Activated T-helper 1 cell treated with anti-CD3 and anti-CD28 coated beads, Interleukin-12 subunit alpha, Interleukin-12 subunit beta, Interleukin-2, Interleukin-4 antibody, amounts not matched to agents 30 ng/mL and 10 ng/mL and 1 ng/mL, durations not matched to agents 14 hours and 24 hours and 36 hours (primary cell): Measurements from ENCODE around the gene FAM118A. TPM values are rescaled to one million over a fixed set of nuclear protein-coding genes. Genes with fewer than 3 reads are reported as not detected.
"Not testable (repeated sequence)": the region's sequence is repeated elsewhere in the genome, so short reads cannot be mapped to it uniquely, and the experiment has no call there.

Experiments used
- DNase-seq: peaks from one replicate; pipeline ENCODE4 v3.0.0; 2021; ENCODE audit warnings: low spot score
- H3K27ac Mint-ChIP-seq: one replicate; pipeline ENCODE4 v1.8.0; 2021; ENCODE audit warnings: mild to moderate bottlenecking, mixed read lengths
- H3K27me3 Mint-ChIP-seq: one replicate; pipeline ENCODE4 v1.8.0; 2022; ENCODE audit warnings: mild to moderate bottlenecking, moderate library complexity, mixed read lengths; ENCODE audit not compliant: insufficient read depth
- H3K36me3 Mint-ChIP-seq: one replicate; pipeline ENCODE4 v1.8.0; 2021; ENCODE audit warnings: low read depth, mixed read lengths
- H3K4me1 Mint-ChIP-seq: one replicate; pipeline ENCODE4 v1.8.0; 2021; ENCODE audit warnings: low read depth, mixed read lengths
- H3K4me3 Mint-ChIP-seq: one replicate; pipeline ENCODE4 v1.8.0; 2021; ENCODE audit warnings: mild to moderate bottlenecking, moderate library complexity, mixed read lengths
- H3K9me3 Mint-ChIP-seq: one replicate; pipeline ENCODE4 v1.8.0; 2021; ENCODE audit warnings: mixed read lengths
- intact Hi-C: fragments of 100-400 bp; cut with micrococcal nuclease; formaldehyde crosslinking; loops from one replicate; pipeline ENCODE4 v1.15.1; 2024
- total RNA-seq: library from RNA; stranded (reverse); gene quantifications from 2 replicates; pipeline ENCODE4 v1.2.3, GENCODE V29; 2022

The FAM118A gene
- total RNA-seq: 30.7 and 38.6 TPM in 2 replicates

DNA sequence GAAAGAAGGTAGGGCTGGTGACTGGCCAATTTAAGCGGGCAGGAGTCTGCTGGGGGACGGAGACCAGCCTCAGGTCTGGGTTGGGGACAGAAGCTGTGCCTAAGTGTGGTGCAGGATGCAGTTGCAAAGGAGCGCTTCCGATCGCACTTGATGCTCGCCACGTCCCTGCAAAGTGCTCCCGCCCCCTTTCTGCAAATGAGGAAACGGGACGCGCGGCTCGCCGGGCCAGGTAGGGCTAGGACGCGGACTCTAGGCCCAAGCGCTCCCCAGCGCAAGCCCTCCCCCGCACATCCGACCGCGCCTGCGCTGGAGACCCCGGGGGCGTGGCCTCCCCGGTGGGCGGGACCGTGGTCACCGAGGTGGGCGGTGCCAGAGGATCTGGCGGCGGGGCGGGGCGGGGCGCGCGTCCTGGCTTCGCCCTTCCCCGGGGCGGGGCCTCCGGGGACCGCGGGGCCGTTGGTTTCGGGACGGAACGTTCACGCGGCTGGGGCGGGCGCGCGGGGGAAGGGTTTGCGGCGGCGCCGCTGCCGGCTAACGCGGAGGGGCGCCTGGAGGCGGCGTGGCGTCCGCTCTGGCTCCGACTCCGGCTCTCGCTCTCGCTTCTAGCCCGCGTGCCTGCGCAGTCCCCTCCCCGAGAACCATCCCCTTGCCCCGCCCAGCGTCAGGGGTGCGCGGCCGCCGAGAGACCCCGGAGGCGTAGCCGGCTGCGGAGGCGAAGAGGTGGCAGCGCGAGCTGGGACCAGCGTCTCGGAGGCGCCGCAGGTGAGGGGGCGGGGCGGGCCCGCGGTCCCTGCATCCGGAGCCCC lies at the start of gene FAM118A:
Gene FAM118A, plus strand, starts transcription at position 513 of the 806 bp plus-strand sequence. CDS start 12,446 bp downstream, outside the sequence.
- Mint-ChIP-seq H3K4me3 (peak within 1 kb of the TSS; percentile 92), H3K27me3 (no peaks in the 10 kb centered on the region), H3K27ac (peak within 1 kb of the TSS; percentile 93), H3K36me3 (peaks cover 17% of the 10 kb centered on the region), H3K9me3 (no peaks in the 10 kb centered on the region), H3K4me1 (peaks cover 43% of the 10 kb centered on the region)
- peak; percentile 97 for DNase-seq
- intact Hi-C loops: loop anchor here (1.0 to 2.0 kb wide), 3 partner anchors 9 to 69 kb away; partner anchors contain the start of gene KIAA0930

DNA sequence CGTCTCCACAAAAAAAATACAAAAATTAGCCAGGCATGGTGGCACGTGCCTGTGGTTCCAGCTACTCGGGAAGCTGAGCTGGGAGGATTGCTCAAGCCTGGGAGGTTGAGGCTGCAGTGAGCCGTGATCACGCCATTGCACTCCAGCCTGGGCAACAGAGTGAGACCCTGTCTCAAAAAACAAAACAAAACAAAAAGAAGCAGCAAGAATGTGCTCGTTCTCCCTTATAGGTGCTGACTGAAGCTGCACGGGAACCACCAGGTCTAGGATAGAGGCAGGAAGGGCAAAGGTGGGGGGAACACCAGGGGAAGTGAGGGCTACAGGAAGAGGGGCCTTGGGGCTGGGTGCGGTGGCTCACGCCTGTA lies 49.4 kb upstream of the FAM118A start:
- not testable (repeated sequence) for H3K27ac Mint-ChIP-seq

DNA sequence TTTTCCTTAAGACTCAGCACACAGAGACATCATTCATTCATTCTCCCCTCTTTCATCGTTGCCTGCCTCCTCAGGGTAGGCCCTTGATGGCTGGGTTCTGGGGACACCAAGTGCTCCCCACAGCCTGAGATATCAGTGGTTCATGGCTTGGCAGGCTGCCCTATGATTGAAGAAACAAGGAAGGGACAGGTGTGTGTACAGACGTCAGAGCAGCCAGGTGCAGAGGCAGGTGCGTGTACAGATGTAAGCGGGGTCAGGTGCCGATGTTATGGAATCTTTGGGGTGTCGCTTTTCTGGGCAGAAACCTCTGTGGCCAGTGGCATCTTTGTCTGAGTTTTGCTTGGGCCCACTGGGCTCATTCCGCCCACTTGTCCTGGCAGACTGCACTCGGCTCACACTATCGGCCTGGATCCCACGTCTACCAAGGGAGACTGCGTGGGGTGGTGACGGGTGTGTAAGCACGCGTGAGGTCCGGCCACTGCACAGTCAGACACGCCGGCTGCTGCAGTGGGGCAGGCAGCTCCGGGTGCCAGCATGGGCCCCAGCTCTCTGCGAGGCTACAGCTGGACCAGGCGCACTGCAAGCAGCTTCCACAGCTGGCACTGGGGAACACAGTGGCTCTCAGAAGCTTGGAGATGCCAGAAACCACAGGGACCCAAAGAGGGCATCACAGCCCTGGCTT lies 48.2 kb upstream of the FAM118A start:
- Mint-ChIP-seq H3K9me3 (no peaks in the 10 kb centered on the region), H3K4me1 (no peaks in the 10 kb centered on the region), H3K27ac (no peak overlapping the region), H3K36me3 (no peaks in the 10 kb centered on the region), H3K27me3 (peaks cover 36% of the 10 kb centered on the region), H3K4me3 (no peak overlapping the region)
- DNase-seq: no peak
- intact Hi-C loops: no loop called here

More for the DNA sequence above, 49.4 kb upstream of the FAM118A start:
- H3K4me1 Mint-ChIP-seq, H3K4me3 Mint-ChIP-seq, intact Hi-C loops, DNase-seq, H3K9me3 Mint-ChIP-seq, H3K36me3 Mint-ChIP-seq: not testable (repeated sequence)
- peaks cover 26% of the 10 kb centered on the region for H3K27me3 Mint-ChIP-seq

DNA sequence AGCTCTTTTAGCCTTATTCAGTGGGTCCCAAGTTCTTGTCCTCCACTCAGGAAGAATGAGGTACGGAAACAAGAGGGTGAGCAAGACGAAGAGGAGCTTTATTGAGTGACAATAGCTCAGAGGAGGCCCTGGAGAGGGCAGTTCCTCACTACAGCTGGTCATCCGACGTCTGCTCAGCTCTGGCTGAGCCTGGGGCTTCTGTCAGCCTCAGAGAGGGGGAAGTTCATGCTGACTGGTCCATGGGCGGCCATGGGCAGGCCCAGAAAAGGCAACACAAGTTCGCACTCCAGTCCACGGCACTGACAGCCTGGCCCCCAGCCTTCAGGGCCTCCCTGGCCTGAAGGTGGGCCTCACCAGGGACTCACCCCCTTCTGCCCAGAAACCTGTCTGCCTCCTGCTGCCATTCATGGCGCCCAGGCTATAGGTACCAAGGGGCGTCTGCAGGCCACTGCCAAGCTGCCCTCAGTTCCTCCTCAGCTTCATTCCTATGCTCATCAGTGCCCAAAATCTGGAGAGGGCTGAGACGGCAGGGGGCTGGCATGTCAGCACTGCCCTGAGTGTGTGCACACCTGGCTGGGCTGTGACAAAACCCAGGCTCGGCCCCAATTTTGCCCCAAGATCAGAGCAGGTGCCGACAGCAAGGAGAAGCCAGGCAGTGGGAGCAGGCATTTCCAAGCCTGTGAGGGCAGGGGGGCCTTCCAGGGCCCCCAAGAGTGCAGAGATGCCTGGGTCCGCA lies 47.4 kb upstream of the FAM118A start:
- no peak for DNase-seq
- intact Hi-C loops: no loop called here
- Mint-ChIP-seq H3K27ac (no peak overlapping the region), H3K36me3 (no peaks in the 10 kb centered on the region), H3K4me3 (no peak overlapping the region), H3K9me3 (no peaks in the 10 kb centered on the region), H3K4me1 (no peaks in the 10 kb centered on the region), H3K27me3 (peaks cover 36% of the 10 kb centered on the region)

DNA sequence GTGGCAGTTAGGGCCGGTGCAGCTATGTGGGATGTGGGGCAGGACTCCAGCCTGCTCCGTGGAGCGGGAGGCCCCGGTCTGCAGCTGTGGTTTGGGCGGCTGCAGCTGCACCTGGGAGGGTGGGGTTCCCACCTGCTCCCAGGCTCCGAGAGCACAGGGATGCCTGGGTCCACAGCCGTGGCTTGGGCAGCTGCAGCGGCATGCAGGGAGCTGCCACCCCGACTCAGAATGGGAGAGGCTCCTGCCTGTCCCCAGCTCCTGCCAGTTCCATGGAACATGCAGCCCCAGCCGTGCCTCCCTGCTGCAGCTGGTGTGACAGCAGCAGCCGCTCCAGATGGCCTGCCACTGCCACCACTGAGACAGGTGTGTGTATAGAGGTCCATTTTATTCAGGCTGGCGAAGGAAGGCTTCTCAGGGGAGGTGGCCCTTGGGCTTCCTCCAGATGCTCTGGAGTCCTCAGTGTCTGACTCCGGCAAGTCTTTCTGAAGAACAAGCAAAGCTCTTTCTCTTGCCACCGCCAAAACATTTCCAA lies 46.7 kb upstream of the FAM118A start:
- DNase-seq: no peak
- Mint-ChIP-seq H3K27me3 (peaks cover 36% of the 10 kb centered on the region), H3K36me3 (no peaks in the 10 kb centered on the region), H3K4me3 (no peak overlapping the region), H3K27ac (no peak overlapping the region), H3K9me3 (no peaks in the 10 kb centered on the region), H3K4me1 (no peaks in the 10 kb centered on the region)
- intact Hi-C loops: no loop called here

DNA sequence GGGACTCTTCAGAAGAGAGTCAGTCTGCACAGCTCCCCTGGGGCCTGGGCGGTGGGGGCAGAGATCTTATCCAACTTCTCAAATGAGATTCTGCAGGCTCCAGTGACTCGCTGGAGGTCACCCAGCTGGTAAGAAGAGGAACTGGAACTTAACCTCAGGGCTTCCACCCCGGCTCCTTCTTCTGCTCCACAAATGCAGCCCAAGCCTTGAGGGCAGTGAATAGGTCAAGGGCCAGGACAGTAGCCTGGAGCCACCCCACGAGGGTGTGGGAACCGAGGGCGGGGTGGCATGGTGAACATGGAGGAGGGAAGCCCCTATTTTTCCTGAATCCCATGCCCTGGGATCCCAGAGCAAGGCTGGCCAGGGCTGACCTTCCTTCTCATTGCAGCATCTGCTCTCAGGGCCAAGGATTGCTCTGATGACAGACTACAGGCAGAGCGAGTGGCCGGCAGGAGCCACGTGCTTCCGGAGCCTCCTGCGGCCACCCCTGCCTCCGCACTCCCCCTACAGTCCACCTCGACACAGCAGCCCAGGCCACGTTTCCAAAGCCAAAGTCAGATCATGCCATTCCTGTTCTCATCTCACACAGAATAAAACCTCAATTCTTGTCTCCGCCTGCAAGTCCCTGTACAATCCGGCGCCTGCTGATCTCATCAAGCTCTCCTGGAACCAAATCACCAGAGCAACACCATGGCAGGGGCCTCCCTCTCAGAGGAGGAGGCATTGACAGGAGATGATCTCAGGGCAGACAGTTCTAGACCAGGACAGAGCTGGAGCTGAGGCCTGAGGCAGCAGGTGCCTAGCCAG lies 46.1 kb upstream of the FAM118A start:
- H3K9me3 Mint-ChIP-seq: no peaks in the 10 kb centered on the region
- DNase-seq: no peak
- H3K4me3 Mint-ChIP-seq: no peak overlapping the region
- no peak overlapping the region for H3K27ac Mint-ChIP-seq
- H3K4me1 Mint-ChIP-seq: no peaks in the 10 kb centered on the region
- H3K36me3 Mint-ChIP-seq: no peaks in the 10 kb centered on the region
- intact Hi-C loops: no loop called here
- peaks cover 38% of the 10 kb centered on the region for H3K27me3 Mint-ChIP-seq

DNA sequence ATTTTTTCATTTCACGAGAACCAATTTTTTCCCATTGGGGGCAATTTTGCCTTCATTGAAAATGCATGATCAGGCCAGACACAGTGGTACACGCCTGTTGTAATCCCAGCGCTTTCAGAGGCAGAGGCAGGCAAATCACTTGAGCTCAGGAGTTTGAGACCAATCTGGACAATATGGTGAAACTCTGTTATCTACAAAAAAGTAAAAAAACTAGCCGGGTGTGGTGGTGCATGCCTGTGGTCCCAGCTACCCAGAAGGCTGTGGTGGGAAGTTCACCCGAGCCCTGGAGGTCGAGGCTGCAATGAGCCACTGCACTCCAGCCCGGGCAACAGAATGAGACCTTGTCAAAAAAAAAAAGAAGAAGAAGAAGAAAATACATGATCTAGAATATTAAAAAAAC lies 44.2 kb upstream of the FAM118A start:
- peaks cover 45% of the 10 kb centered on the region for H3K27me3 Mint-ChIP-seq
- intact Hi-C loops: no loop called here
- no peaks in the 10 kb centered on the region for H3K36me3 Mint-ChIP-seq
- peaks cover 12% of the 10 kb centered on the region for H3K4me1 Mint-ChIP-seq
- H3K9me3 Mint-ChIP-seq: no peaks in the 10 kb centered on the region
- DNase-seq: no peak
- no peak overlapping the region for H3K4me3 Mint-ChIP-seq
- H3K27ac Mint-ChIP-seq: no peak overlapping the region

DNA sequence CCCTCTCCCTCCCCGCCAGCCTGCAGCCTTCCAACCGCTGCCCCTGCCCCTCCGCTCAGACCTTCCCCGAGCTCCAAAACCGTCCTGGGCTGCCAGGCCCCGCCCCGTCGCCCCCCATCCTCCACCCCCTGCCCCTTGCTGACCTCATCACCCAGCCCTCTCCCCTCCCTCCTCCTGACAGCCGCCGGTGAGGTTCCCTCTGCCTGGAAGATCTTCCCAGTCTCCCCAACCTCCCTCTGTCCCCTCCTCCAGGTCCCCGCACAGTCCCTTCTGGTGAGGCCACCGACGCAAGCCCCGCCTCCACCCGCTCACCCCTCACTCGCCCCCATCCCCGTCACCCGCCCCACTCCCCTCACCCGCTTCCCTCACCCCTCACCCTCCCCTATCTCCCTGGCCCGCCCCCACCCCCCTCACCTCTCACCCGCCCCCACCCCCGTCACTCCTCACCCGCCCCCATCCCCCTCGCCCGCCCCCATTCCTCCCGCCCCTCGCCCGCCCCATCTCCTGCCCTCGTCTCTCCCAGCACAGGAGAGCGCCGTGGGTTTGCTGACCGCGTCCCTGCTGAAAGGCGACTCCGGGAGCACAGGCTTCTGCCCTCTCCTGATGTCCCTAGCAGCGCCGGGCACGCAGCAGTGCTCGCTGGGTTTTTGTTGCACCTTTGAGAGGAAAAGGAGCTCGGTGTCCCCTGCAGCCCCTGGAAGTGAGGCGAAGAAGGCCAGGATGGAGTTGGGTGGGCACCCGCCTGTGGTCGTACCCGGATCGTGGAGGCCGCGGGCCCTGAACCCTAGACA lies 41.4 kb upstream of the FAM118A start:
- Mint-ChIP-seq H3K36me3 (no peaks in the 10 kb centered on the region), H3K27ac (peak overlapping the region; percentile 82), H3K4me1 (peaks cover 12% of the 10 kb centered on the region), H3K27me3 (peaks cover 40% of the 10 kb centered on the region), H3K4me3 (peak overlapping the region; percentile 77), H3K9me3 (no peaks in the 10 kb centered on the region)
- no peak for DNase-seq
- intact Hi-C loops: loop anchor here (2.0 kb wide), 6 partner anchors 28 to 284 kb away; partner anchors contain the start of genes FAM118A, KIAA0930, RIBC2 and SMC1B

DNA sequence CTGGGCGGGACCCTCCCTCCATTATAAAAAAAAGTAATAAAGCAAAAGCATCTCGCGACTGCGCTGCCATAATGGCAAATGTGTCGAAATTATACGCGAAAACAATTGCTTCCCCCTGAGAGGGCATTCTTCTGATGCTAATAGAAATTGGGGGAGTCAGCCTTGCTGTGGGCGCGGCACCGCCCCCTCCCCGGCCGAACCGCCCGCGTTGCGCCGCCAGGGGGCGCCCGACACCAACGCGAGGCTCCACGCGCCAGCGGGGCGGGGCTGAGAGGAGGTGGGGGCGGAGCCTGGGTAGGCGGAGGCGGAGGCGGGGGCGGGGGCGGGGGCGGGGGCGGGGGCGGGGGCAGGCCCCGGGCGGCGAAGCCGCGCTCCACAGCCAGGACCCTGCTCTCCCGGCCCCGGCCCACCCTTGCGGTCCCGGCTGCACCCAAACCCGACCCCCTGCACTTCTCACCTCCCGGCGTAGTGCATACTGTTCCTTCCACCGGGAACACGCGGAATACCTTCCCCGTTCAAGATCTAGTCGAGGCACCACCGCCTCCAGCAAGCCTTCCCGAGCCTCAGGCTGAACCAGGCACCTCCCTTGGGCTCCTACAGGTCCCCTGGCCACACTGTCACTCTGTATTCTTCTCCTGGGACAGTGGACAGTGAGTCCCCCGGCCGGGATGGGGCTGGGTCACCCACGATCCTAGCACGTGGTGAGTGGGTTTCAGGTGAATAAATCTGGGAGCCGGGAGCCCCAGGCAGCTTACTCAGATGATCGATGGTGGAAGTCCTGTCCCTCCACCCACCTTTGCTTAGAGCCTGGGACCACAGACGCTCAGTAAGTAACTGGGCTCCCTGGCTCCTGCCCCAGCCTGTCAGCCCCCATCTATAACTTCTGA lies 40.5 kb upstream of the FAM118A start:
- H3K27ac Mint-ChIP-seq: peak overlapping the region; percentile 91
- H3K27me3 Mint-ChIP-seq: peaks cover 35% of the 10 kb centered on the region
- H3K9me3 Mint-ChIP-seq: no peaks in the 10 kb centered on the region
- intact Hi-C loops: loop anchor here (1.0 to 2.0 kb wide), 7 partner anchors 28 to 284 kb away; partner anchors contain the start of genes FAM118A, KIAA0930, RIBC2 and SMC1B
- H3K4me1 Mint-ChIP-seq: peaks cover 12% of the 10 kb centered on the region
- H3K36me3 Mint-ChIP-seq: no peaks in the 10 kb centered on the region
- H3K4me3 Mint-ChIP-seq: peak overlapping the region; percentile 77
- DNase-seq: peak; percentile 85

DNA sequence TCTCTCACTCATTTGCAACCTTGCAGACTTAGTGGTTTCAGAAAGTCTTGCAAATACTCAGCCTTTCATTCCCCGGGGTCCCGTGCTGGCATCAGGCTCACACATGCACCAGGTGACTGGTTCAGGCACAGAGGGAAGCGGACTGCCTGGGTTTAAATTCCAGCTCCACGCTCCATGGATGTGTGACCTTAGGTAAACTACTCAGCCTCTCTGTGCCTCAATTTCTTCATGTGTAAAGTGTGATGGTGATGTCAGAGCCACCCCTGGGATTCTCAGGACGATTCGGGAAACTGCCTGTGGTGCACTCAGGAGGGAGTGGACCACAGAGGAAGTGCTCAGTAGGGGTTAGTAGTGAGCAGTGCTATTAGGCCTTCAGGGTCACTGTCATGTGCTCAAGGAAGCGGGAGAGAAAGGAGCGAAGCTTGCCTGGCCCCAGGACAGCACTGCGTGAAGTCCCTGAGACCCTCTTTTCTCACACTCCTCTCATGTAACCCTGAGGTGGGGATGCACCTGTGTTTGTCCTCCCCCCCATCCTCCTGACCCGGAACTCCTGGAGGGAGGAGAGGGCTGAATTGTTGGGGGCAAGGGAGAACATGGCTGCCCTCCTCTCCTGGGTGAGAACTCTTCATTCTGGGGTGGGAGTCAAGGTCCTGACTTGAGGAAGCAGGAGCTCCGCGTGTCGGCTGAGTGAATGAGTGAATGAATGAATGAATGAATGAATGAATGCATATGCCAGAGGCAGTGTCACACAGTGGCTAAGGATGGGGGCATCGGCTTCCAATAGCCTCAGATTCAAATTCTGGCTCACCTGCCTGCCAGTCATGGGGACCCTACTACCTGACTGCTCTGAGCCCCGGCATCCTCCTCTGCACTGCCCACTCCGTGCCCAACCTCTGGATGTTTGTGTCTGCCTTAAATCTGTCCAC lies 39.4 kb upstream of the FAM118A start:
- no peak for DNase-seq
- peak overlapping the region; percentile 91 for H3K27ac Mint-ChIP-seq
- H3K36me3 Mint-ChIP-seq: no peaks in the 10 kb centered on the region
- H3K4me3 Mint-ChIP-seq: peak overlapping the region; percentile 74
- peaks cover 12% of the 10 kb centered on the region for H3K4me1 Mint-ChIP-seq
- peaks cover 32% of the 10 kb centered on the region for H3K27me3 Mint-ChIP-seq
- no peaks in the 10 kb centered on the region for H3K9me3 Mint-ChIP-seq
- intact Hi-C loops: no loop called here
